Measurements from ENCODE around the gene BBX.

BBX gene

DNA sequence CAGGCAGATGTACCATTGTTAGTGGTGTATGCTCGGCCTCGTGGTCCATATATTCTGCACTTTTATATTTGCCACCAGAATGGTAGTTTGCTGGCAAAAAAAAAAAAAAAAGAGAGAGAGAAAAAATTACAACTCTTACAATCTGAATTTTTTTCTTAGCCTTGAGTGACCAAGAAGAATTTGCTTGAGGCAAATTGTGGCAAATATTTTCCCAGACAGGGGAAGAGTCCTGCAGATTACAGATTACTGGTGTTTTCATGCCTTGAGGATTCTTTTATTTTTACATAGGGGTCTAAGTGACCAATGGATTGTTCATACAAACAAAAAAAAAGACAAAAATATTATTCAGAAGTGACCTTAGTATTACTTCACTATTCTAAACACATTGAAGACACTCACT, 283.3 kb downstream of the BBX start:
- no peak for TF ChIP-seq CSDC2 (CRISPR knock-in tag; IDR thresholded peaks at IDR 0.05)
- TF ChIP-seq OSR1 (CRISPR knock-in tag; IDR thresholded peaks at IDR 0.05) = no peak
- no peak for TF ChIP-seq ZC3H10 (CRISPR knock-in tag; IDR thresholded peaks at IDR 0.05)
- TF ChIP-seq SNAI2 (CRISPR knock-in tag; IDR thresholded peaks at IDR 0.05) = no peak
- TF ChIP-seq ZFP30 (CRISPR knock-in tag; IDR thresholded peaks at IDR 0.05) = no peak
- TF ChIP-seq PPARA (CRISPR knock-in tag; IDR thresholded peaks at IDR 0.05; ENCODE audit: borderline replicate concordance) = no peak
- TF ChIP-seq, protein P1, sequence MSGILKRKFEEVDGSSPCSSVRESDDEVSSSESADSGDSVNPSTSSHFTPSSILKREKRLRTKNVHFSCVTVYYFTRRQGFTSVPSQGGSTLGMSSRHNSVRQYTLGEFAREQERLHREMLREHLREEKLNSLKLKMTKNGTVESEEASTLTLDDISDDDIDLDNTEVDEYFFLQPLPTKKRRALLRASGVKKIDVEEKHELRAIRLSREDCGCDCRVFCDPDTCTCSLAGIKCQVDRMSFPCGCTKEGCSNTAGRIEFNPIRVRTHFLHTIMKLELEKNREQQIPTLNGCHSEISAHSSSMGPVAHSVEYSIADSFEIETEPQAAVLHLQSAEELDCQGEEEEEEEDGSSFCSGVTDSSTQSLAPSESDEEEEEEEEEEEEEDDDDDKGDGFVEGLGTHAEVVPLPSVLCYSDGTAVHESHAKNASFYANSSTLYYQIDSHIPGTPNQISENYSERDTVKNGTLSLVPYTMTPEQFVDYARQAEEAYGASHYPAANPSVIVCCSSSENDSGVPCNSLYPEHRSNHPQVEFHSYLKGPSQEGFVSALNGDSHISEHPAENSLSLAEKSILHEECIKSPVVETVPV (CRISPR knock-in tag; IDR thresholded peaks at IDR 0.05) = no peak
- no peak for TF ChIP-seq ARNTL (CRISPR knock-in tag; IDR thresholded peaks at IDR 0.05; ENCODE audit: borderline replicate concordance, low read depth)
- TF ChIP-seq, protein P2, sequence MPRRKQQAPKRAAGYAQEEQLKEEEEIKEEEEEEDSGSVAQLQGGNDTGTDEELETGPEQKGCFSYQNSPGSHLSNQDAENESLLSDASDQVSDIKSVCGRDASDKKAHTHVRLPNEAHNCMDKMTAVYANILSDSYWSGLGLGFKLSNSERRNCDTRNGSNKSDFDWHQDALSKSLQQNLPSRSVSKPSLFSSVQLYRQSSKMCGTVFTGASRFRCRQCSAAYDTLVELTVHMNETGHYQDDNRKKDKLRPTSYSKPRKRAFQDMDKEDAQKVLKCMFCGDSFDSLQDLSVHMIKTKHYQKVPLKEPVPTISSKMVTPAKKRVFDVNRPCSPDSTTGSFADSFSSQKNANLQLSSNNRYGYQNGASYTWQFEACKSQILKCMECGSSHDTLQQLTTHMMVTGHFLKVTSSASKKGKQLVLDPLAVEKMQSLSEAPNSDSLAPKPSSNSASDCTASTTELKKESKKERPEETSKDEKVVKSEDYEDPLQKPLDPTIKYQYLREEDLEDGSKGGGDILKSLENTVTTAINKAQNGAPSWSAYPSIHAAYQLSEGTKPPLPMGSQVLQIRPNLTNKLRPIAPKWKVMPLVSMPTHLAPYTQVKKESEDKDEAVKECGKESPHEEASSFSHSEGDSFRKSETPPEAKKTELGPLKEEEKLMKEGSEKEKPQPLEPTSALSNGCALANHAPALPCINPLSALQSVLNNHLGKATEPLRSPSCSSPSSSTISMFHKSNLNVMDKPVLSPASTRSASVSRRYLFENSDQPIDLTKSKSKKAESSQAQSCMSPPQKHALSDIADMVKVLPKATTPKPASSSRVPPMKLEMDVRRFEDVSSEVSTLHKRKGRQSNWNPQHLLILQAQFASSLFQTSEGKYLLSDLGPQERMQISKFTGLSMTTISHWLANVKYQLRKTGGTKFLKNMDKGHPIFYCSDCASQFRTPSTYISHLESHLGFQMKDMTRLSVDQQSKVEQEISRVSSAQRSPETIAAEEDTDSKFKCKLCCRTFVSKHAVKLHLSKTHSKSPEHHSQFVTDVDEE (CRISPR knock-in tag; IDR thresholded peaks at IDR 0.05) = no peak
- no peak for TF ChIP-seq PATZ1 (CRISPR knock-in tag; IDR thresholded peaks at IDR 0.05; ENCODE audit: borderline replicate concordance)
- TF ChIP-seq TOX (CRISPR knock-in tag; IDR thresholded peaks at IDR 0.05; ENCODE audit: borderline replicate concordance) = no peak
- TF ChIP-seq ZNF70 (CRISPR knock-in tag; IDR thresholded peaks at IDR 0.05) = no peak
- TF ChIP-seq, protein P3, sequence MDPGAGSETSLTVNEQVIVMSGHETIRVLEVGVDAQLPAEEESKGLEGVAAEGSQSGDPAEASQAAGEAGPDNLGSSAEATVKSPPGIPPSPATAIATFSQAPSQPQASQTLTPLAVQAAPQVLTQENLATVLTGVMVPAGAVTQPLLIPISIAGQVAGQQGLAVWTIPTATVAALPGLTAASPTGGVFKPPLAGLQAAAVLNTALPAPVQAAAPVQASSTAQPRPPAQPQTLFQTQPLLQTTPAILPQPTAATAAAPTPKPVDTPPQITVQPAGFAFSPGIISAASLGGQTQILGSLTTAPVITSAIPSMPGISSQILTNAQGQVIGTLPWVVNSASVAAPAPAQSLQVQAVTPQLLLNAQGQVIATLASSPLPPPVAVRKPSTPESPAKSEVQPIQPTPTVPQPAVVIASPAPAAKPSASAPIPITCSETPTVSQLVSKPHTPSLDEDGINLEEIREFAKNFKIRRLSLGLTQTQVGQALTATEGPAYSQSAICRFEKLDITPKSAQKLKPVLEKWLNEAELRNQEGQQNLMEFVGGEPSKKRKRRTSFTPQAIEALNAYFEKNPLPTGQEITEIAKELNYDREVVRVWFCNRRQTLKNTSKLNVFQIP (CRISPR knock-in tag; IDR thresholded peaks at IDR 0.05; ENCODE audit: borderline replicate concordance, low read depth) = no peak
- TF ChIP-seq ISL1 (CRISPR knock-in tag; IDR thresholded peaks at IDR 0.05) = no peak
- TF ChIP-seq RARB (CRISPR knock-in tag; IDR thresholded peaks at IDR 0.05) = no peak

GRCh38 chr3:107806536-107806935, 283.8 kb downstream of the BBX start:
- TF ChIP-seq, protein P4, sequence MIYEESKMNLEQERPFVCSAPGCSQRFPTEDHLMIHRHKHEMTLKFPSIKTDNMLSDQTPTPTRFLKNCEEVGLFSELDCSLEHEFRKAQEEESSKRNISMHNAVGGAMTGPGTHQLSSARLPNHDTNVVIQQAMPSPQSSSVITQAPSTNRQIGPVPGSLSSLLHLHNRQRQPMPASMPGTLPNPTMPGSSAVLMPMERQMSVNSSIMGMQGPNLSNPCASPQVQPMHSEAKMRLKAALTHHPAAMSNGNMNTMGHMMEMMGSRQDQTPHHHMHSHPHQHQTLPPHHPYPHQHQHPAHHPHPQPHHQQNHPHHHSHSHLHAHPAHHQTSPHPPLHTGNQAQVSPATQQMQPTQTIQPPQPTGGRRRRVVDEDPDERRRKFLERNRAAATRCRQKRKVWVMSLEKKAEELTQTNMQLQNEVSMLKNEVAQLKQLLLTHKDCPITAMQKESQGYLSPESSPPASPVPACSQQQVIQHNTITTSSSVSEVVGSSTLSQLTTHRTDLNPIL (CRISPR knock-in tag; IDR thresholded peaks at IDR 0.05; ENCODE audit: low read depth) = no peak

More for the DNA sequence above, 283.3 kb downstream of the BBX start:
- no peak for ATAC-seq

DNA sequence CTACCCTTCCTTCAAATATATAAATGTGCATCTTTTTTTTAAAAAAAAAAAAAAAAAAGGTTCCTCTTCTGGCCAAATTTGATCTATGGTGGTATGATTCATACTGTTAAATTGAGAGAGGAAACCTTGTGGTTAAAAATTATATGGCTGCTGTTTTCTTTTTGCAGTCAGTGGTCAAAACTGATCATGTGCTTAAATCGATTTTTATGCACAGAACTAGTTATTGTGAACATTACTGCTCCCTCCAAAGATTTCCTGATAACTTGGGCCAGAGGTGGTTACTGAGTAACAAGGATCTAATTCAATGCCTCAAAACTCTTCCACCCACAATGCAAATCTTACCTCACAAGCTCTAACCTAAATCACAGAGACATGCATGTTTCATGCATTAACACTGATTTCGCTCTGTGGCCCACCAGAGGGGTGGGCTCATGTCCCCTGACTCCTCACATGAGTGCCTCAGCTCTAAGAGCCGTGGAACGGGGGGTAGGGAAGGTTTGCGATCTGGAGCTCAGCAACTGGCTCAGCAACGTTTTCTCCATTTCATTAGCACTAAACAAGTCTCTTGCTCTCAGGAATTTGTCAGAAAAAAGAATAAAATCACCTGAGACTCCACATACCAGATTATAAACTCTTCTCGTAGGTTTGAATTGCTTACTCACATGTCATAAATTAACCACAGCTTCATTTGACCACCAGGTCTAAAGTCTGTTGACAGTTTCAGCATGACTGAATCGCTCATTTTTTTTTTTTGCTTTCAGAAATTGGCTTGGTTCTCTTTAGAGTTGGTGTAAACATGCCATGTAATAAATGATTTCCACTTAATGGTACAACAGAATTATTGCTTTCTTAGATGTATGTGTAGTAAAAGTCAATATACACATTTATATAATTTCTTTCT, 287.7 kb downstream of the BBX start:
- TF ChIP-seq TCF4 (CRISPR knock-in tag; IDR thresholded peaks at IDR 0.05; ENCODE audit: borderline replicate concordance) (no peak), ZNF8 (CRISPR knock-in tag; IDR thresholded peaks at IDR 0.05) (no peak)
- TF ChIP-seq, protein P2 (CRISPR knock-in tag; IDR thresholded peaks at IDR 0.05) = no peak
- ATAC-seq = peak; percentile 42

More at GRCh38 chr3:107806536-107806935, 283.8 kb downstream of the BBX start:
- ATAC-seq = no peak

Data from SK-N-SH treated with all-trans-retinoic acid at 6 μM for 48 hours (cell line).